T-cell (primary cell): ENCODE results near the gene OSBPL6. TPM values are rescaled to one million over a fixed set of nuclear protein-coding genes. Genes with fewer than 3 reads are reported as not detected.
"Not testable (repeated sequence)": the region's sequence is repeated elsewhere in the genome, so short reads cannot be mapped to it uniquely, and the experiment has no call there.

Experiments
- ATAC-seq, 4 experiments: fragments of 200-7000 bp in 3 of 4; fragments of 150-1000 bp in 1 of 4; cut with Tn5 transposase; replicated peaks in 1 of 4; 1 replicate in 3 of 4; 2 replicates in 1 of 4; pipeline ENCODE4 v1.10.0; 2021; ENCODE audit warnings: moderate library complexity in 3 of 4, mild to moderate bottlenecking in 2 of 4, moderate number of reproducible peaks in 1 of 4
- CTCF ChIA-PET, 2 donors: fragments of 300-600 bp; sonication (Branson Sonifier 250); formaldehyde crosslinking; loops; one replicate each; lab custom pipeline; 2022; ENCODE audit warnings: antibody characterized with exemption in 2 of 2; lab: Charles Lee
- POLR2A ChIA-PET, 2 donors: fragments of 300-600 bp; sonication (Branson Sonifier 250); formaldehyde crosslinking; loops; one replicate each; lab custom pipeline; 2022; ENCODE audit warnings: antibody characterized with exemption in 2 of 2; lab: Charles Lee
- DNase-seq, 35 experiments: peaks; one replicate each; pipeline versions ENCODE4 v3.0.0 to v3.0.0-alpha.2; 2013 to 2023
- H3K27ac ChIP-seq: one replicate; pipeline ENCODE4 v1.5.1; 2013; ENCODE audit warnings: low read length
- H3K27me3 ChIP-seq, 2 experiments: replicated peaks in 1 of 2; 1 replicate in 1 of 2; 2 replicates in 1 of 2; pipeline versions ENCODE4 v1.6.1 to v1.7.0; 2013; ENCODE audit warnings: low read length in 1 of 2, mixed read lengths in 1 of 2; ENCODE audit not compliant: control insufficient read depth in 2 of 2, insufficient read depth in 2 of 2; ENCODE audit errors: extremely low read depth in 1 of 2
- H3K36me3 ChIP-seq, 2 donors: 1 replicate in 1 of 2; 2 replicates in 1 of 2; pipeline versions ENCODE4 v1.6.1 to v1.7.0; 2013; ENCODE audit warnings: low read length in 1 of 2; ENCODE audit not compliant: control insufficient read depth in 2 of 2, insufficient read depth in 1 of 2; ENCODE audit errors: extremely low read depth in 1 of 2
- H3K4me1 ChIP-seq, 2 experiments: 1 replicate in 1 of 2; 2 replicates in 1 of 2; pipeline versions ENCODE4 v1.6.1 to v1.7.0; 2013; ENCODE audit warnings: low read length in 2 of 2, mixed read lengths in 1 of 2; ENCODE audit not compliant: insufficient read depth in 2 of 2, control insufficient read depth in 1 of 2; ENCODE audit errors: extremely low read depth in 1 of 2
- H3K4me3 ChIP-seq, 2 donors: 1 replicate in 1 of 2; 2 replicates in 1 of 2; pipeline versions ENCODE4 v1.5.1 to v1.7.0; 2013; ENCODE audit warnings: mild to moderate bottlenecking in 2 of 2, low read length in 1 of 2, moderate library complexity in 1 of 2; ENCODE audit not compliant: control insufficient read depth in 1 of 2; ENCODE audit errors: extremely low read depth in 1 of 2
- H3K9me3 ChIP-seq: 2 replicates; pipeline ENCODE4 v1.7.0; 2013
- H3K27ac Mint-ChIP-seq, 2 donors: one replicate each; pipeline ENCODE4 v1.8.0; 2020 to 2021; ENCODE audit warnings: mild to moderate bottlenecking in 2 of 2, mixed read lengths in 2 of 2
- H3K27me3 Mint-ChIP-seq, 2 donors: one replicate each; pipeline ENCODE4 v1.8.0; 2021 to 2022; ENCODE audit warnings: mixed read lengths in 2 of 2
- H3K36me3 Mint-ChIP-seq: one replicate; pipeline ENCODE4 v1.8.0; 2021; ENCODE audit warnings: mixed read lengths
- H3K4me1 Mint-ChIP-seq, 3 donors: one replicate each; pipeline ENCODE4 v1.8.0; 2020 to 2022; ENCODE audit warnings: mixed read lengths in 3 of 3, mild to moderate bottlenecking in 1 of 3
- H3K4me3 Mint-ChIP-seq, 3 donors: one replicate each; pipeline ENCODE4 v1.8.0; 2020 to 2022; ENCODE audit warnings: mild to moderate bottlenecking in 3 of 3, mixed read lengths in 3 of 3, moderate library complexity in 3 of 3
- H3K9me3 Mint-ChIP-seq, 3 donors: one replicate each; pipeline ENCODE4 v1.8.0; 2020 to 2022; ENCODE audit warnings: mixed read lengths in 3 of 3
- WGBS: methylation state at CpG from one replicate; pipeline ENCODE4 v1.1.5; 2013; ENCODE audit warnings: missing lambda C conversion rate; ENCODE audit not compliant: insufficient coverage; 5-methylcytosine and 5-hydroxymethylcytosine counted together
- total RNA-seq, 35 experiments: library from RNA in 6 of 35; stranded (reverse) in 6 of 35; fragments of 120-200 nt in 1 of 35; gene quantifications; one replicate each; pipeline versions ENCODE4 v1.2.1 to v1.2.4 and lab custom pipeline; 2013 to 2026

The OSBPL6 gene
- total RNA-seq, 5 donors from 2014 or later (not counting 1 experiment from before 2014, with no cell fraction given): 0.08 to 0.41 (median 0.26) TPM

DNA sequence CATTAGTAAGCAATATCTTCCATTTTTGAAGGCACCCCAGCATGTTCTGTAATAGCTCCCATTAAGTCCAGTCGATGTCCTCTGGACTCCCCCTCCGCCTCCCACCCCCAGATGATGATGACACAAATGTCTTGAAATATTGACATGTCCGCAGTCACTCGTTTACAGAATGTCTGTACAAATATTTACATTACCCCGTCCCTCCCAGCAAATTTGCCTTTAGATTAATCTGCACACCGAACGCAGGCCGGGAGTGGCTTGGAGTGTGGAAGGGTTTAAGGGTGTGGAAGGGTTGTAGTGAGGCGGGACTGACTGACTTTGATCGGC is 853 bp upstream of the OSBPL6 start:
- CTCF ChIA-PET: no interaction called here
- POLR2A ChIA-PET: no interaction called here
- Mint-ChIP-seq H3K9me3 (no peaks in the 10 kb centered on the region), H3K27ac (no peak overlapping the region), H3K4me3 (peak overlapping the region; percentile 60 to 77 (median 64)), H3K27me3 (peaks cover 35 to 53% of the 10 kb centered on the region in 2 donors), H3K4me1 (peaks cover 0 to 18% (median 13%) of the 10 kb centered on the region in 3 donors), H3K36me3 (no peaks in the 10 kb centered on the region)
- Histone ChIP-seq H3K27me3 (peaks cover 2 to 29% of the 10 kb centered on the region in 2 experiments), H3K4me1 (peaks cover 7 to 15% of the 10 kb centered on the region in 2 experiments), H3K4me3 (peak overlapping the region in 1 of 2 donors; percentile 75), H3K27ac (no peak overlapping the region), H3K36me3 (no peaks in the 10 kb centered on the region), H3K9me3 (no peaks in the 10 kb centered on the region)
- no peak for ATAC-seq
- no peak for DNase-seq
- 40% methylated on average over 4 of the region's 10 CpGs for WGBS

DNA sequence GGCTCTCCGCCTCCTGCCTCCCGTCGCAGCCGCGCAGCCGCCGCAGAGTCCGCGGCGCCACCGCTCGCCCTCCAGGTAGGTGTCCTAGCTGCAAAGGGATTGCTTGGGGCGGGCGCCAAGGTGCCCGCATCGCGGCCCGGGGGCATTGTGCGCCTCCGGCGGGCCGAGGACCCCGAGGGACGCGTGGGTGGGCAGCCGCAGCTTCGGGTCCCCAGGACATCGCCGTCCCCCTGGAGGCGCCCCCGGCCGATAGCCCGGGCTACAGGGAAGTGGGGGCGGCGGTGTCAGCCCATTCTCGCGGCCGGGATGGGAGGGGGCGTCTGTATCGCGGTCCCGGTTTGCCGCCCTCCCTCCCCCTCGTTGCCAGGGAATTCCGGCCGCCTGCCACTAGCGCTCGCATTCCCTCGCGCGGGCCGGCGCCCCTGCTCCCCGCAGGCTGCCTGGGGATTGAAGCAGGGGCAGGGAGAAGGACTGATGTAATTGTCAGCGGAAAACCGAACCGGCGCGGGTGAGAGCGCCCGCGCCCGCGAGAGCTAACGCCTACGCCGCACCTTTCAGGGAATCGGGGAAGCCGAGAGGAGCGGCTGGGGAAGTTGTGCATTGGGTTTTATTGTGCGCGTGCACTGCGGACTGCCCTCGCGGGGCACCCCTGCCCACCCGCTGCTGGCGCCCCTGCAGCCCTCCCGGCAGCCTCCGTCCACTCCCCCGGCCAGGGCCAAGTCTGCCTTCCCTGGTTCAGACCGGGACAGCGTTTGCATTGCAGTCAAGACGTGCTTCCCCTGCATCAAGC is 483 bp downstream of the OSBPL6 start:
- ChIA-PET CTCF (interaction anchor here in 1 of 2 donors (0.6 to 1.0 kb wide), 2 partner anchors 50 to 83 kb away, joined by 3 to 4 read pairs; partner anchors contain the start of gene RBM45), POLR2A (no interaction called here)
- H3K36me3 Mint-ChIP-seq: no peaks in the 10 kb centered on the region
- under 1% methylated on average over 60 of the region's 83 CpGs for WGBS
- peak overlapping the region; percentile 67 to 77 (median 76) for H3K4me3 Mint-ChIP-seq
- peak overlapping the region; percentile 37 to 75 for H3K4me3 ChIP-seq
- peaks cover 37 to 56% of the 10 kb centered on the region in 2 donors for H3K27me3 Mint-ChIP-seq
- H3K9me3 ChIP-seq: no peaks in the 10 kb centered on the region
- H3K4me1 ChIP-seq: peaks cover 7 to 15% of the 10 kb centered on the region in 2 experiments
- H3K27ac ChIP-seq: no peak overlapping the region
- peaks cover 0 to 18% (median 13%) of the 10 kb centered on the region in 3 donors for H3K4me1 Mint-ChIP-seq
- H3K36me3 ChIP-seq: no peaks in the 10 kb centered on the region
- no peak overlapping the region for H3K27ac Mint-ChIP-seq
- peaks cover 2 to 27% of the 10 kb centered on the region in 2 experiments for H3K27me3 ChIP-seq
- ATAC-seq: peak in 1 of 4 experiments; percentile 26
- H3K9me3 Mint-ChIP-seq: no peaks in the 10 kb centered on the region
- DNase-seq: peak in 2 of 35 experiments; percentile 0 to 1

DNA sequence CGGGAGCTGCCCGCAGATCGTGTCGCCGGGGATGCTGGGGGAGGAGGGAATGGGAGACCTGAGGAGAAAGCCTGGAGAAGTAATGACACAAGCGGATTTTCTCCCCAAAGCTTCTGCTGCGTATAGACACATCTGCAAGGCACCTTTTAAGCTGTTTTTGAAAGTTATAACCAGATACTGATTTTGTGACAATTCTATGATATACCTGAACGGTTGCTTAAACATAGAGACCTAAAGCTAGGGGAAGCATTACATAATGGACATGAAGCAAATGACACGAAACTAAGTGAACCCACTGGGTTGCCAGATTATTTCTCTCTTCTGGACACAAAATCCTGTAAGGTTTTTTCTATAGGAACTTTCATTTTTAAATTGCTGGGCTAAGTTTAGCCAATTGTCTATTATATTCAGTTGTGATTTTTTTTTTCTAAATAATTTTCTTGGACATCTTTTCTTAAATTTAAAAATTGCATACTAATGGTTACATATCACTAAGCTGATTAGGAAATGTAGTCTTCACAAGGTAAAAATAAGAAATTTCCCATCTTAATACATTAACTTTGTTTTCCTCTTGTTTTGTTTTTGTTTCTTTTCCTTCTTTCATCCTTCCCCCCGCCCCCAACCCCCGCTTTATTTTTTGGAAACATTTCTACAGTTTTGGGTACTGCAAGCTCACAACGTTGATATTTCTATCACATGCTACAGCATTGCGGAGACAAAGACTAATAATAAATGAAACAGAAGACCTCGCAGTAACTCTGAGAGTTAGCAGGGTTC is 1.3 kb downstream of the OSBPL6 start:
- WGBS: 5% methylated on average over 8 of the region's 14 CpGs

DNA sequence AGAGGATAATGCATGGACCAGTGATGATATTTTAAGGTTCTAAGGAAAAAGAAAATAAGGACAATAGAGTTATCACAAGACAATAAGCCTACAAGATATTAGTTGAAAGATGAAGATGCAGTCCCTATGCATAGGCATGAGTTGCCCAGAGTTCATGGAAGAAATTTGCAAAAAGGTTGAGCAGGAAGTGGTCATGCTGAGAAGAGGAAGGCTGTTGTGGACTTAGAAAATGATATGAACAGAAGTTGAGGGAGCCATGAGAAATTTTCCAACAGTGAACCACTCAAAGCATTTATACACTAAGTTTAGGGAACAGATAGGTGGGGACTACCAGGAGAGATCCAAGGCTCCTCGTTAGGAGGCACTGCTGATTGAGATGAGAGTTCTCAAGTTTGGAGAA is 3.5 kb downstream of the OSBPL6 start:
- no peaks in the 10 kb centered on the region for H3K9me3 ChIP-seq
- H3K27me3 ChIP-seq: peaks cover 2 to 27% of the 10 kb centered on the region in 2 experiments
- H3K4me1 ChIP-seq: peaks cover 7 to 15% of the 10 kb centered on the region in 2 experiments
- no peak overlapping the region for H3K27ac ChIP-seq
- Mint-ChIP-seq H3K27ac (no peak overlapping the region), H3K4me3 (no peak overlapping the region), H3K36me3 (no peaks in the 10 kb centered on the region), H3K4me1 (peaks cover 0 to 15% (median 10%) of the 10 kb centered on the region in 3 donors), H3K9me3 (no peaks in the 10 kb centered on the region), H3K27me3 (peaks cover 45 to 50% of the 10 kb centered on the region in 2 donors)
- ATAC-seq (no peak), DNase-seq (no peak)
- ChIA-PET CTCF (no interaction called here), POLR2A (no interaction called here)
- H3K4me3 ChIP-seq: no peak overlapping the region
- H3K36me3 ChIP-seq: no peaks in the 10 kb centered on the region
- WGBS: no CpG with 5 or more reads among the region's 1 CpG

More for the DNA sequence above, 1.3 kb downstream of the OSBPL6 start:
- Mint-ChIP-seq H3K9me3 (no peaks in the 10 kb centered on the region), H3K4me1 (peaks cover 0 to 18% (median 13%) of the 10 kb centered on the region in 3 donors), H3K4me3 (peak overlapping the region; percentile 67 to 77 (median 76)), H3K27ac (no peak overlapping the region), H3K36me3 (no peaks in the 10 kb centered on the region), H3K27me3 (peaks cover 37 to 59% of the 10 kb centered on the region in 2 donors)
- ChIA-PET CTCF (interaction anchor here (0.6 to 1.1 kb wide), 4 partner anchors 10 to 734 kb away, joined by 3 to 4 read pairs (median 4); partner anchors contain the start of gene RBM45 (in 1 of the 2)), POLR2A (no interaction called here)
- ATAC-seq (no peak), DNase-seq (no peak)
- no peaks in the 10 kb centered on the region for H3K9me3 ChIP-seq
- H3K27me3 ChIP-seq: peaks cover 2 to 26% of the 10 kb centered on the region in 2 experiments
- H3K4me1 ChIP-seq: peaks cover 7 to 15% of the 10 kb centered on the region in 2 experiments
- no peak overlapping the region for H3K27ac ChIP-seq
- no peaks in the 10 kb centered on the region for H3K36me3 ChIP-seq
- peak overlapping the region; percentile 37 to 75 for H3K4me3 ChIP-seq

DNA sequence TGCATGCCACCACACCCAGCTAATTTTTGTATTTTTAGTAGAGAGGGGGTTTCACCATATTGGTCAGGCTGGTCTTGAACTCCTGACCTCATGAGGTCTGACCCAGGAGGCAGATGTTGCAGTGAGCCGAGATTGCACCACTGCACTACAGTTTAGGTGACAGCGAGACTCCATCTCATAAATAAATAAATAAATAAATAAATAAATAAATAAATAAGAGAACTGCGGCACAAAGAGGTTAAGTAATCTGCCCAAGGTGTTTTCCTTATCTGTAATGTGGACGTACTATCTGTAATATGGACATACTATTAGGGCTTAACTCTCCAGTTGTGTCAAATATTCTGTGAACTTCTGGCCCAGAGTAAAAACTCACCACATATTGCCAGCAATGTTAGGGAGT is 4.1 kb downstream of the OSBPL6 start:
- DNase-seq, H3K27ac ChIP-seq, H3K9me3 ChIP-seq, ATAC-seq, H3K4me3 Mint-ChIP-seq, H3K4me3 ChIP-seq, H3K9me3 Mint-ChIP-seq, POLR2A ChIA-PET, H3K36me3 ChIP-seq, H3K27ac Mint-ChIP-seq, CTCF ChIA-PET, H3K36me3 Mint-ChIP-seq: not testable (repeated sequence)
- Histone ChIP-seq H3K4me1 (peaks cover 7 to 14% of the 10 kb centered on the region in 2 experiments), H3K27me3 (peaks cover under 1 to 21% of the 10 kb centered on the region in 2 experiments)
- Mint-ChIP-seq H3K4me1 (peaks cover 0 to 11% (median 10%) of the 10 kb centered on the region in 3 donors), H3K27me3 (peaks cover 45 to 47% of the 10 kb centered on the region in 2 donors)
- whole genome bisulfite sequencing: no CpG with 5 or more reads among the region's 4 CpGs

DNA sequence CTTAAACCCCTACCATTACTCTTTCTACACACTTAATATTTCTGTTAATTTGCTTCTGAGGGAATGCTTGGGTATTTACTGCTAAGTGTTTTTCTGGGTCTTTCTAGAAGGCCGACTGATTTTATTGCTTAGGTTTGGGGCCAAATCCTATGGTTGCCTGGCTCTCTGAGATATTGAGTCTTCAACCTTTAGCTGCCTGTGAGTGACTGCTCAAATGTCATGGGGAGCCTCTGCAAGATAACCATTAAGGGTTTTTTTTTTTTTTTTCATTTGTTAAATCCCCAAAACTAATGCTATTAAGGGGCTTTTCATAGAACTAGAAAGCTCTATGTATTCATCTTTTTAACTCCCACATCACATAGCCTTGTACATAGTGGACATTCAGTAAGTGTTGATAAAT is 5.0 kb downstream of the OSBPL6 start:
- Histone ChIP-seq H3K27ac (no peak overlapping the region), H3K9me3 (no peaks in the 10 kb centered on the region), H3K4me3 (no peak overlapping the region), H3K36me3 (no peaks in the 10 kb centered on the region), H3K4me1 (peaks cover 7 to 9% of the 10 kb centered on the region in 2 experiments), H3K27me3 (peaks cover 0 to 20% of the 10 kb centered on the region in 2 experiments)
- Mint-ChIP-seq H3K4me3 (no peak overlapping the region), H3K36me3 (no peaks in the 10 kb centered on the region), H3K9me3 (no peaks in the 10 kb centered on the region), H3K27ac (no peak overlapping the region), H3K4me1 (peaks cover 0 to 8% (median 7%) of the 10 kb centered on the region in 3 donors), H3K27me3 (peaks cover 46 to 47% of the 10 kb centered on the region in 2 donors)
- ATAC-seq (no peak), DNase-seq (no peak)
- no CpG with 5 or more reads among the region's 1 CpG for WGBS
- CTCF ChIA-PET: no interaction called here
- POLR2A ChIA-PET: no interaction called here
